HG03108 (cell line): Measurements from ENCODE around the gene FKBP4.

Source experiments
- ATAC-seq: cut with Tn5 transposase; IDR thresholded peaks from one replicate; pipeline ENCODE4 v1.9.1; 2021; ENCODE audit warnings: moderate library complexity; ENCODE audit not compliant: unreplicated experiment

FKBP4 gene

DNA sequence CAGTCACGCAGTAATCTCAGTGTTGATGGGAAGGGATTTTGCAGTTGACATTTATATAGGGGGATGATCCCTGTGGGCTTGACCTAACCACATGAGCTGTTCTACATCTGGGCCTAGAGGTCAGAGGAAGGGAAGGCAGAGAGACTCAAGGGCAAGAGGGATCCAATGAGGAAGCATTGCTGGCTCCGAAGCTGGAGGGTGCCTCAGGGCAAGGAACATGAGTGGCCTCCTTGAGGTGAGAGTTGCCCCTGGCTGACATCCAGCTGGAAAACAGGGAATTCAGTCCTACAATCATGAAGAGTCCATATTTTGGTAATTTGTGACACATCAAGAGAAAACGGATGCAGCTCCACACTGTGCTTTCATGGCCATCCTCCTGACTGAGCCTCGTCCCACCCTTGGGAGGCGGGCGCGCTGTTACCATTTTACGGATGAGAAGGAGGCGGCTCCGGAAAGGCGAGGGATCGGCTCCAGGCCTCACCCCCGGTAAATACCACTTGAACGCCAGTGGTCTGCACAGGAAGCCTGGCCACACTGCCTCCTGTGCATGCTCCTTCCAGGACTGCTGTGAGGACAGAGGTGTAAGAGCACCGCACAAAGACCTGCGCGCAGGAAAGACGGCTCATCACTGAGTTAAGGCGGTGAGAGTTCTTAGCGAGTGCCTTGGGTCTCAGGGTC is 18.5 kb upstream of the FKBP4 start:
- no peak for ATAC-seq

DNA sequence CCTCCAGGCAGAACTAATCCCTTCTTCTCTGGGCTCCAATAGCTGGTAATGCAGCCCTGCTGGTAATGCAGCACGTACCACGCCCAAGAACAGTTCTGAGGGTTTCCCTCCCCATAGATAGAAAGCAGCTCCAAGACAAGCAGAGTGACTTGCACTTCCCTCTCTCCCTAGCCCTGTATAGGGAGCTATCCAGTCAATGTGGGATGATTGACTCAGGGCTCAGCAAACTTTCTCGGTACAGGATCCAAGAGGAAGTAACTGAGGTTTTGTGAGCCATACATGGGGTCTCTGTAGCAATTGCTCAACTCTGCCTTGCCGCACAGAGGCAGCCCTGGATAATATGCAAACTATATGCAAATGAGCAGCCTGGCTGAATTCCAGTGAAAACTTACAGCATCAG is 15.5 kb upstream of the FKBP4 start:
- ATAC-seq = no peak

DNA sequence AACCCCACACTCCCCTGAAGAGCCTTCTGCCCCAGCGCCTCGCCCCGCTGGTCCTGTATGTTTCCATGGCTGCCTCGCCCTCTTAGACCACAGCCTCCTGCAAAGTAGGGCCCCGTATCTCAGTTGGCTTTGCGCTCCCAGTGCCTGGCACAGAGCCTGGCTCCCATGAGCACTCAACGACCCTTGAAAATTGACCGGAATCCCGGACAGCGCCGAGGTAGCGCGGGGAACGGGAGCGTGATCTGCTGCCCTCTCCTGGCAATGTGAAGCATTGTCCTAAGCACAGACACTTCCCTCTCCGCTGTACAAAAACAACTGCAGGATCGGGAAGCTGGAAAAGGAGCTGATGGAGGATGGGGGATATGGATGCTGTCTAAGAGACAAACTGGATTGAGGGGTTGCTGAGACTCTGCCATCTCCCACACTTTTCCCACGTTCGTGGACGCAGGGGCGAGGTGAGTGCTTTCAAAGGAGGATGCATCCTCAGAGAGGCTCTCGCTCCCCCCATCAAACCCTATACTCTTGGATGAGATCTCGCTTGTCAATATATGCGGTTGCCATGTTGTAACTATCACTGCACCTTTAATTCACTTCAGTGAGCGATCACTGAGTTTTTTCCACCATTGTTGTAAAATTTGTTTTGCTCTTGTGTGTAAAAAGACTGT is 10.7 kb upstream of the FKBP4 start:
- ATAC-seq = no peak

DNA sequence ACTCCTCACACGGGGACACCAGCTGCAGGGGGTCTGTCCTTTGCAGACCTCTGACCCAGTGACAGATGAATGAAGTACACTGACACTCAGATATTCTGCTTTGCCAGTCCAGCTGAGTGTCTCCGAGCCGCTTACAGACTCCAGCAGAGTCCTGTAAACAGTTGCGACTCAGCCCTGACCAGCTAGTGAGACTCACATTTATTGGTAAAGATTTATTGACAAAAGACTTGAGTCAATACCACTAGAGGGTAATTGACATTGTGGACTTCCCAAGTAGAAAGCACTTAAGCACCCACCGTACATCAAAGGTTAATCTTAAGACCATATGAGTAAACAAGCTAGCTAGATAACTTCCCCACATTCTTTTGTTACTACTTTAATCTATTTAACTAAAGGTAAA is 9.8 kb upstream of the FKBP4 start:
- no peak for ATAC-seq

DNA sequence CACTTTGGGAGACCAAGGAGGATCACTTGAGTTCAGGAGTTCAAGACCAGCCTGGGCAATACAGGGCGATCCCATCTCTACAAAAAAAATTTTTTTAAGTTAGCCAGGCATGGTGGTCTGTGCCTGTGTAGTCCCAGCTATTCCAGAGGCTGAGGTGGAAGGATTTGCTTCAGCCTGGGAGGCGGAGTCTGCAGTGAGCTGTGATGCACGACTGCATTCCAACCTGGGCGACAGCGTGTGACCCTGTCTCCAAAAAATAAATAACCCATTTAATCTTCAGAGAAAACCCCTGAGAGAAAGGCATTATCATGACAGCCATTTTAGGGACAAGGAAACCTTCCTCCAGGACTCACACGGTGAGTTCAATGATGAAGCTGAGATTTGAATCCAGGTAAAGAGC is 3.7 kb upstream of the FKBP4 start:
- ATAC-seq = no peak

DNA sequence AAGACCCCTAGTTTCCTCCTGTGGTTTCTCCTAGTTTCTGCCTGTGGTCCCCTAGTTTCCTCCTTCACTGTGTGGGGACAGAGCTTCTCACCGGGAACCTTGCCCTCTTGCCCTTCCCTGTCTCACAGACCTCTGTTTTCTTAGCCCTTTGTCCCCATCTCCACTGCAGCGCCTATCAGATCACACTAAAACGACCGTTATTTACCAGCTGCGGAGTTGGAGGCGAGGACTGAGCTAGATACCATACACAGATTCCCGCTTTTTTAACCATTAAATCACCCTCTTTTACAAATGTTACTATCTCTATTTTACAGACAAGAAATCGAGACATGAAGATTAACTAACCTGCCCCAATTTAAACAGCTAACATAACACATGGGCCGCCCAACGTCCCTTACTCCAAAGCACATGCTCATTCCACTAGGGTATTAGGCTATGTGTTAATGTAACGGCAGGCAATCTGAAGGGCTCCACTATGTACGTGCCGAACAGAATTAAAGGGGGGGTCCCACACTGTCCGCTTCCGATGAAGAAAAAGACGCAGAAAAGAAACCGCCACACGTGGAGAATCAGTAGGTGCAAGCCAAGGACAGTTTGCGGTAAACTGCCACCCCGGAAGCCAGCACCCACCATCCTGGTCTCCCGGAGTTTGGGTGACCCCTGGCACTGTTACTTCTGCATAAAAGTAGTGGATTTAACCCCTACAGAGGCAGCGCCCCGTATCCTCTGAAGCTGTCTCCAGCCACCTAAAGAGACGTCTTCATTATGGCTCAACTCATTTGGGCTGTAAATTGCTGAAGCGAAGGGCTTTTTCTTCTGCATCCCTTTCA is 1.9 kb upstream of the FKBP4 start:
- no peak for ATAC-seq

DNA sequence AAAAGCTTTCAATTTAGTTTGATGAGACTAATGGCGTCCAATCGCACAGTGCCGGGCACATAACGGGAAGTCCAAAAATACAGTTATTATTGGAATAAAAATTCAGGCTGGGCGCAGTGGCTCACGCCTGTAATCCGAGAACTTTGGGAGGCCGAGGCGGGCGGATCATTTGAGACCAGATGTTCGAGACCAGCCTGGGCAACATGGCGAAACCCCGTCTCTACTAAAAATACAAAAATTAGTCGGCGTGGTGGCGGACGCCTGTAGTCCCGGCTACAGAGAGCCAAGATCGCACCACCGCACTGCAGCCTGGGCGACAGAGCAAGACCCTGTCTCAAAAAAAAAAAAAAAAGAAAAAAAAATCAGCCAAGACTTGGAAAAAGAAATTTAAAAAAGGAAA is 1.2 kb upstream of the FKBP4 start:
- ATAC-seq = no peak

DNA sequence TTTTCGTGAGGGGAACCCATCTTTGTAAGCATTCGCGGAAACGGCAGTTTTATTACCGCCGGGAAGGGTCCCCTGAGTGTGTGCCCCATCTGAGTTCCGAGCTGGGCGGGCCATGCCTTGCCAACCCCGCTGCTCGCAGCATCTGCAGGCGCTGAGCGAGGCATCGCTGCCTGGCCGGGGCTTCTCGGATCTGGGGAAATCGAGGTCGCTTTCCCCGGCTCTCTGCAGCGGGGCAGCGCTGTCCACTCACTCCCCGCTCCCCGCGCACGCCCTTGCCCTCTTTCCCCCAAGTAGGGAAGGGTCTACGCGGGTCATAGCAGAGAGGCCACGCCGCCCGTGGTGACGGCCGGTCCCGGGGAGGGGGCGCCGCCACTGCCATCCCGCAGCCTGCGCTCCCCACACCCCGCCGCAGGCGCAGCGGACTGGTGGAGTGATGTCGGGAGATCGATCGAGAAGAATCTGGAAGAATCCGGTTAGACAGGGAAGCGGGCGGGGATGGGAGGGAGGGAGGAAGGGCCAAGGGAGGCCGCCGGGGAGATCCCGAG is 507 bp upstream of the FKBP4 start:
- peak; percentile 1 for ATAC-seq

DNA sequence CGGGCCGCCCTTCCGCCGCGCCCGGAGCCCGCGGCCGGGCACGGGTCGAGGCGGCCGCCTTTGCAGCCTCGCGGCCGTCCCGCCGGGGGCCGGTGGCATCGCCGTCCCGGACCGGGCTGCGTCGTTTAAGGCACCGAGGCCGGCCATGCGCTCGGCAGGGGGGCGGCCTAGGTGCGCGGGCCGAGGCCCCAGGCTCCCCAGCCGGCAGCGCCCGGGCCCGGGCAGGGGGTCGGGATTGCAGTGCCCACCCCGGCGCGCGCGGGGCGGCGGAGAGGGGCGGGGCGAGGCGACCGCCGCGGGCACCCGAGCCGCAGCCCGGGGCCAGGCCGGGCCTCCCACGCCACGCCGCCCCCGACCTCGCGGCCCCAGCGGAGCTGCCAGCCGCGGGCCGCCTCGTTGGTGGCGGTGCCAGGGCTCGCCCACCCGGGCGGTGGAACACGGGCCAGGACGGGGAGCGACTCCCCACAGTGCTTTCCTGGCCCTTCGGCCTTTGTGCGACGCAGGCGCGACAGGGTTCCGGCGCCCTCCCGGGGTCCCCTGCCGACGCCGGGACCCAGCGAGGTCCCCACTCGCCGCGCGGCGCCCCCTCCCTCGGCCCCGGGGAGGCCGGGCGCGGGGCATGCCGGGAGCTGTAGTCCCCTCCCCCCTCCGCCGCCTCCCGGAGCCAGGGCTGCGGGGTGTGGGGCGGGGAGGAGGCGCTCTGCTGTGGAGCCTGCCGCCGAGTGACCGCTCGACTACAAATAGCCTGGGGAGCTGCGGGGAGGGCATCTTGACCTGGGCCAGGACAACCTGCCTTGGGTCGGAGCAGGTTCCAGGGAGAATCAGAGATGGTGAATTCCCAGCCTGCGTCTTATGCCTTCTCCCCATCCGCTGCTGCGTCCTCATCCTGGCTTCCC is 769 bp downstream of the FKBP4 start:
- peak; percentile 58 for ATAC-seq

DNA sequence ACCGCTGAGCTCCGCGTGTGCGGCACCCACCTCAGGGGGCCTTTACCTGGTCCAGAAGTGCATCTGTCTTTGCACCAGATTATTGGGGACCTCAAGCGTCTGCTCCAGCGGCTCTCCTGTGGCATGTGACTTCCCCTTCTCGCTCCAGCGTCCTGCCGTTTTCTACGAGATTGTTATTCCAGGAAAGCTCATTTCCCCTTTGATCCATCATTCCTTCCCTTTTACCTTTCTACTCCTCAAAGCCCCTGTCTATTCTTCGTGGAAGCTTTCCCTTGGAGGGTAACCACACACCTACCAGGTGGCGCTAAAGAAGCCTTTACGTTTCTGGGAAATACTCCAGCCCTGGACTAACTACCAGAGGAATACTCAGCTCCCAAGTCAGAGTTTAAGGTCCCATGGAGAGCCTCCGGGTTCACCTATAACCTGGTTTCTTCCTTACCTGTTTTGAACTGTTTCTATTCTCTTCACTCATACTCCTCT is 1.5 kb downstream of the FKBP4 start:
- ATAC-seq = no peak

DNA sequence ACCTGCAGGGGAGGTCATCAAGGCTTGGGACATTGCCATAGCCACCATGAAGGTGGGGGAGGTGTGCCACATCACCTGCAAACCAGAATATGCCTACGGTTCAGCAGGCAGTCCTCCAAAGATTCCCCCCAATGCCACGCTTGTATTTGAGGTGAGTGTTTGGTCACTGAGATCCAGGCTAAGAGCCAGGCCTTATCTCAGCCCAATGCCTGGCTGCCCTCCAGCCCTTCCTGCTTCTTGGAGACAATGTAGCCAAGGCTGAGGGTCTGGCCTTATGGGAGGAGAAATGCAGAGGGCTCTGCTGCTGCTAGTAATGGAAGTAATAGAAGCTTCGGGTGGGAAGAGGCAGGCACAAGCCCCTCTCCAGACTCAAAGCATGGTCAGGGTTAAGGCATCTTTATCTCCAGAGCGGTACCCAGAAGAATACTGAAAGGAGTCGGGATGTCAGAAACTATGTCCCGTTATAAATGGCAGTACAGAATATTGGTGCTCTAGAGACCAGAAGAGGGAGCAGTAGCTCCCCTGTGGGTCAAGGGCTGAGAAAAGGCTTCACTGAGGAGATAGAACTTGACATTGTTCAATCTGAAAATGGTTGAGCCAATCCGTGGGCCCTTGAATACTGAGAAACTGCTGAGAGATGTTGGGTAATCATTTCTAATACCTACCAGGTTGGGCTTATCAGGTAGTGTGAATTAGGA is 3.1 kb downstream of the FKBP4 start:
- no peak for ATAC-seq

DNA sequence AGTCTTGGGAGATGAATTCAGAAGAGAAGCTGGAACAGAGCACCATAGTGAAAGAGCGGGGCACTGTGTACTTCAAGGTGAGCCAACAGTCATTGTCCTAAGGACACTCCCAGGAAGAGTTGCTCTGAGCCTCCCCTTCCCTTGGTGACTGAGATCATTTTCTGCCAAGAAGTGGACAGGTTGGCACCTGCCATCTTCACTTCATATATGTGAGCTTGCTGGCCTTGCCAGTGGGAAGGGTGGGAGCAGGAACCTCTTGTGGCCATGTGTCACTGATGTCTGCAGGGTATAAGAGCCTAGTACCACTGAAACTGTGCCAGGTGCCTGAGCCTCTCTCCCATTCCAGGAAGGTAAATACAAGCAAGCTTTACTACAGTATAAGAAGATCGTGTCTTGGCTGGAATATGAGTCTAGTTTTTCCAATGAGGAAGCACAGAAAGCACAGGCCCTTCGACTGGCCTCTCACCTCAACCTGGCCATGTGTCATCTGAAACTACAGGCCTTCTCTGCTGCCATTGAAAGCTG is 5.3 kb downstream of the FKBP4 start:
- no peak for ATAC-seq

DNA sequence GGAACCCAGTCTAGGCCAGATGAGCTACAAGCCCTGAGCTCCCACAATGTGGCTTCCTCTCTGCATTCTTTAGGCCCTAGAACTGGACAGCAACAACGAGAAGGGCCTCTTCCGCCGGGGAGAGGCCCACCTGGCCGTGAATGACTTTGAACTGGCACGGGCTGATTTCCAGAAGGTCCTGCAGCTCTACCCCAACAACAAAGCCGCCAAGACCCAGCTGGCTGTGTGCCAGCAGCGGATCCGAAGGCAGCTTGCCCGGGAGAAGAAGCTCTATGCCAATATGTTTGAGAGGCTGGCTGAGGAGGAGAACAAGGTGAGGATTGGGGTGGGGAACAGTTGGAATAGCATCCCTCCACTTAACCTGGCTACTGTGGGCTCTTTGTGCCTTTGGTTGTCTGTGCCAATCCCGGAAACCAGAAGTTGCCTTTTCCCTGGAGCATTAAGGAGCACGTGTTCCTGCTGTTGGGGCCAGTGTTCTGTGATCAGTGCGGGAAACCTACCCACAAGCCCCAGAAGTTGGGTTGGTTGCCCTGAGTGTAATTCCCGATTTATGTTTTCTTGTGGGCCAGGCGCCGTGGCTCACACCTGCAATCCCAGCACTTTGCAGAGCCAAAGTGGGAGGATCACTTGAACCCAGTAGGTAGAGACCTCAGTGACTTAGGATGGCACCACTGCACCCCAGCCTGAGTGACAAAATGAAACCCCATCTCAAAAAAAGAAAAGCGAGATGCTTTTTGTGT is 6.4 kb downstream of the FKBP4 start:
- no peak for ATAC-seq

DNA sequence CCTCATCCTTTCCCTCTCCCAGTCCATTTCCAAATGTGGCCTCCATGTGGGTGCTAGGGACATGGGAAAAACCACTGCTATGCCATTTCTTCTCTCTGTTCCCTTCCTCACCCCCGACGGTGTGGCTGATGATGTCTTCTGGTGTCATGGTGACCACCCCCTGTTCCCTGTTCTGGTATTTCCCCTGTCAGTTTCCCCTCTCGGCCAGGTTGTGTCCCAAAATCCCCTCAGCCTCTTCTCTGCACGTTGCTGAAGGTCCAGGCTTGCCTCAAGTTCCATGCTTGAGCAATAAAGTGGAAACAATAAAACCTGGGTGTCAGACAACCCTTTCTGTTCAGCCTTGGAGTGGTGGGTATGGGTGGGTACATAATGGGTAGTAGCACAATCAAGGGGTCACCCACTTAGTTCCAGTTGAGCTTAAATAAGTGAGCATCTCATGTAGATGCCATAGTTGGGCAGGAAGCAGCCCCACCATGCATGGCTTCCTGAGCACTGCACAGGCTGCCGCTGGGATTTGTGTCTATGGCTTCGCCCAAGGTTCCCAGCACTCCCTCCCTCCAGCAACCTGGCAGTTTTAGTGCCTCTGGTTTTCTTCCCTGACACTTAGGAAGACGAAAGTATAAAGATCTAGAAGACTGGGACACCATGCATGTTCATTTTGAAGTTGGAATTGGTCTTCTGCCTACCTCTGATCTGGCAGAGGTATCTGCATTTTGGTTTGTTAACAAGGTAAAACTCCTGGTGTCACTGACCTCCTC is 9.0 kb downstream of the FKBP4 start:
- no peak for ATAC-seq

DNA sequence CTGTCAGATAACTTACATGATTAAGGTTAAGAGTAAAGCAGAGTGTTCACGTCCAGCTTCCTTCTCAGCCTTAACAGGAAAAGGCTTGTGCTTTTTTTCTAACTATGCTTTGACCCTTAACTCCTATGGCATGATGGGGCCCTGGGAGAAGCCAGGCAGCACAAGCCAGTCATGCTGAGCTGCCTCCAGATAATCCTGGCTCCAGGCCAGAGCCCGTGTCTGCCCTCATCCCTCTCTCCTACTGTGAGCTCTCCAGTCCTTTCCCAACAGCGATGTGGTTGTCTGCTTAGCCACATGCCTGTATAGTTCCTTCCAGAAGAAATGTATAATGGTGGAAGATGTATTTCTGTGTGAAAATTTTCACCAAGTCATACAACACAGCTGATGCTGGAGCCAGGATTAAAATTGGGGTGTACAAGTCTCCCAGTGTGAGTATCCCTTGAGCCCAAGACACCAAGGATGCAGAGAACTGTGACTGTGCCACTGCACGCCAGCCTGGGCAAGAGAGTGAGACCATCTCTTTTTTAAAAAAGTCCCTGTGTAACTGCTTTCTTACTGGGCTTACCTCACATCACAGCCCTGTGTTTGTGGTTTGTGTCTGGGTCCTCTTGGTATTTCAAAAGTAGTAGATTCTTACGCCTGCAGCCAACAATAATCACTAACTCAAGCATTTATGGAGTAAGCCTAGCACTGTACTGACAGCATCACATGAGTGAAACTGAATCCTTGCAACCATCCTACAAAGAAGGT is 9.8 kb downstream of the FKBP4 start:
- no peak for ATAC-seq

DNA sequence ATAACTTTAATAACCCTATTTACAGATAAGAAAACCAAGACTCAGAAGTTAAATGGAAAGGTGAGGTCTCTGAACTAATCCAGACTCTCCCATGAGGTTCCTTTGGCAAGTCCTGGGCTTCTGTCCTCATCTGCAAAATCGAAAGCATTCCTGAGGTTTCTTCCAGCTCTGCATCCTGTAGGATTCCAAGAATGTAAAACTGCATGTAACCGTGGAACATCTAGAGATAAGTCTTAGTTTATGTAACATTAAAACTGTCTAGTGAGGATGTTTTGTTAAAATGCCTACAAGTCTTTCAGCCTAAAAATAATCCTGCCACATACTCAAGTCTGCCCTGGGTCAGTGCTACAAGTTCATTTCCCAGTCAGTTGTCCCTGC is 10.4 kb downstream of the FKBP4 start:
- ATAC-seq = no peak

DNA sequence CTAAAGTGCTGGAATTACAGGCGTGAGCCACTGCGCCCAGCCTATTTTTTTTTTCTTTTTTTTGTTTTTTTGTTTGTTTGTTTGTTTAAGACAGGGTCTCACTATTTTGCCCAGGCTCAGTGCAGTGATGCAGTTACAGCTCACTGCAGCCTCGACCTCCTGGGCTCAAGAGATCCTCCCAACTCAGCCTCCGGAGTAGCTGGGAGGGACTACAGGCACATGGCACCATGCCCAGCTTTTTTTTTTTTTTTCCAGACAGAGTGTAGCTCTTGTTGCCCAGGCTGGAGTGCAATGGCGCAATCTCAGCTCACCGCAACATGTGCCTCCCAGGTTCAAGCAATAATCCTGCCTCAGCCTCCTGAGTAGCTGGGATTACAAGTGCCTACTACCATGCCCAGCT is 11.9 kb downstream of the FKBP4 start:
- ATAC-seq = no peak

DNA sequence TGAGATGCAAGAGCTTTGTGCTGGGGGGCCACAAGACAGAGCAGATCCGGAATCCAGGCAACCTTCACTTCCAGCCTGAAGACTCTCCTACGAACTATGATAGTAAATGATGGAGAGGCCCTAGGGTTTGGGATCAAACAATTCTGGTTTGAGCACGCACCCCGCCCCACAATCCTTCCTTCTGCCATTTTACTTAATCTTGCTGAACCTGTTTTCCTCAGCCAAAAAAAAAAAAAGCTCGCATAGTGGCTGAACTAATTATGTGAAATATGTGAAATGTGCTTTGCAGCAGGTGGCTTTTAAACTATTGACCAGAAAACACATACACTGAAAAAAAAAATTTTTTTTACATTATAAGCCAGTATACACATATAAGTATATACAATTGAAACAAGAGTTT is 17.0 kb downstream of the FKBP4 start:
- ATAC-seq = no peak
